H1 (cell line): ENCODE data around the gene SECISBP2L. TPM values are rescaled to one million over a fixed set of nuclear protein-coding genes. Genes with fewer than 3 reads are reported as not detected.

Experiments
- CTCF ChIA-PET: fragments of 300-600 bp; sonication (Branson Sonifier 250); formaldehyde crosslinking; loops from one replicate; lab custom pipeline; 2021; ENCODE audit not compliant: partially characterized antibody; lab: Charles Lee
- POLR2A ChIA-PET: fragments of 300-600 bp; sonication (Branson Sonifier 250); formaldehyde crosslinking; loops from one replicate; lab custom pipeline; 2021; ENCODE audit warnings: inconsistent platforms; ENCODE audit not compliant: partially characterized antibody; lab: Charles Lee
- DNase-seq, 2 experiments: peaks; one replicate each; pipeline versions ENCODE4 v3.0.0 to v3.0.0-alpha.2; 2010 to 2022; ENCODE audit warnings: low spot score in 2 of 2, low read depth in 1 of 2, mixed read lengths in 1 of 2
- FAIRE-seq: peaks from 2 replicates; lab custom pipeline; 2011; peaks lifted over from hg19 to GRCh38; lab: Jason Lieb, UNC
- H2AFZ ChIP-seq: 2 replicates; pipeline ENCODE4 v1.8.1; 2012; ENCODE audit warnings: low read length, inconsistent platforms
- H2AK5ac ChIP-seq: 2 replicates; pipeline ENCODE4 v1.6.1; 2013; ENCODE audit warnings: low read depth, low read length
- H2BK120ac ChIP-seq: replicated peaks from 2 replicates; pipeline ENCODE3; 2013; ENCODE audit warnings: low read depth, low read length, inconsistent platforms
- H2BK12ac ChIP-seq: 2 replicates; pipeline ENCODE4 v1.6.1; 2013; ENCODE audit warnings: low read depth, low read length
- H2BK15ac ChIP-seq: 2 replicates; pipeline ENCODE4 v1.6.1; 2013; ENCODE audit warnings: low read length
- H2BK20ac ChIP-seq: 2 replicates; pipeline ENCODE4 v1.6.1; 2013; ENCODE audit warnings: low read length
- H2BK5ac ChIP-seq: 2 replicates; pipeline ENCODE4 v1.6.1; 2013; ENCODE audit warnings: low read depth, low read length
- H3K14ac ChIP-seq: 2 replicates; pipeline ENCODE4 v1.6.1; 2013; ENCODE audit warnings: inconsistent platforms; ENCODE audit not compliant: insufficient read length
- H3K18ac ChIP-seq: 2 replicates; pipeline ENCODE4 v1.6.1; 2013; ENCODE audit warnings: low read length; ENCODE audit errors: extremely low read depth
- H3K23ac ChIP-seq: 2 replicates; pipeline ENCODE4 v1.6.1; 2013; ENCODE audit warnings: inconsistent platforms; ENCODE audit not compliant: insufficient read length
- H3K23me2 ChIP-seq: 2 replicates; pipeline ENCODE4 v1.6.1; 2013; ENCODE audit warnings: low read depth, low read length
- H3K27ac ChIP-seq: 2 replicates; pipeline ENCODE4 v1.6.1; 2011; ENCODE audit warnings: low read depth, low read length, inconsistent platforms
- H3K27me3 ChIP-seq, 4 experiments: replicated peaks in 1 of 4; 1 replicate in 1 of 4; 2 replicates in 3 of 4; pipeline versions ENCODE4 v1.6.1 to v1.8.1; 2011 to 2013; ENCODE audit warnings: low read length in 3 of 4, mild to moderate bottlenecking in 3 of 4, inconsistent platforms in 2 of 4, mixed read lengths in 2 of 4, moderate library complexity in 1 of 4; ENCODE audit not compliant: control insufficient read depth in 3 of 4, insufficient read depth in 3 of 4; ENCODE audit errors: extremely low read depth in 1 of 4
- H3K36me3 ChIP-seq, 4 experiments: 2 replicates each; pipeline versions ENCODE4 v1.6.1 to v1.8.1; 2011 to 2013; ENCODE audit warnings: mild to moderate bottlenecking in 4 of 4, low read length in 3 of 4, moderate library complexity in 2 of 4, control low read depth in 1 of 4, inconsistent platforms in 1 of 4; ENCODE audit not compliant: insufficient read depth in 4 of 4, control insufficient read depth in 2 of 4
- H3K4ac ChIP-seq: replicated peaks from 2 replicates; pipeline ENCODE3; 2013; ENCODE audit warnings: low read length, low read depth, mixed read lengths, inconsistent platforms; ENCODE audit not compliant: insufficient read length
- H3K4me1 ChIP-seq, 4 experiments: replicated peaks in 1 of 4; 1 replicate in 1 of 4; 2 replicates in 3 of 4; pipeline versions ENCODE4 v1.6.1 to v1.8.1; 2011 to 2013; ENCODE audit warnings: low read length in 3 of 4, inconsistent platforms in 2 of 4, mixed read lengths in 1 of 4; ENCODE audit not compliant: insufficient read depth in 4 of 4, control insufficient read depth in 3 of 4
- H3K4me2 ChIP-seq, 2 experiments: 2 replicates each; pipeline versions ENCODE4 v1.6.1 to v1.8.1; 2011 to 2013; ENCODE audit warnings: low read depth in 2 of 2, low read length in 2 of 2, control low read depth in 1 of 2, inconsistent platforms in 1 of 2, mild to moderate bottlenecking in 1 of 2; ENCODE audit not compliant: insufficient read depth in 1 of 2
- H3K4me3 ChIP-seq, 4 experiments: fragments of 200-600, 300-600 bp in 1 of 4; sonication (generic), shearing (Covaris generic), sonication (Bioruptor Twin) in 1 of 4; 2 replicates each; pipeline versions ENCODE4 v1.5.1 to v1.8.1; 2011 to 2016; ENCODE audit warnings: low read length in 4 of 4, low read depth in 3 of 4, control low read depth in 2 of 4, inconsistent platforms in 2 of 4, mild to moderate bottlenecking in 2 of 4, mixed read lengths in 1 of 4, moderate library complexity in 1 of 4; ENCODE audit not compliant: insufficient read depth in 2 of 4; ENCODE audit errors: extremely low read depth in 1 of 4
- H3K56ac ChIP-seq: replicated peaks from 2 replicates; pipeline ENCODE3; 2013; ENCODE audit warnings: low read depth, mild to moderate bottlenecking, mixed read lengths, low read length, inconsistent platforms; ENCODE audit not compliant: insufficient read length
- H3K79me1 ChIP-seq: 2 replicates; pipeline ENCODE4 v1.6.1; 2013; ENCODE audit warnings: low read depth, low read length, control low read depth
- H3K79me2 ChIP-seq, 2 experiments: 2 replicates each; pipeline versions ENCODE4 v1.6.1 to v1.8.1; 2012 to 2013; ENCODE audit warnings: low read length in 2 of 2, mild to moderate bottlenecking in 2 of 2, inconsistent platforms in 1 of 2; ENCODE audit not compliant: insufficient read depth in 2 of 2, control insufficient read depth in 1 of 2
- H3K9ac ChIP-seq, 4 experiments: replicated peaks in 1 of 4; 1 replicate in 1 of 4; 2 replicates in 3 of 4; pipeline versions ENCODE4 v1.6.1 to v1.8.1; 2011 to 2013; ENCODE audit warnings: low read depth in 3 of 4, low read length in 3 of 4, control low read depth in 2 of 4, mild to moderate bottlenecking in 2 of 4, moderate library complexity in 2 of 4, inconsistent platforms in 1 of 4; ENCODE audit errors: extremely low read depth in 1 of 4
- H3K9me3 ChIP-seq, 2 experiments: 2 replicates each; pipeline versions ENCODE4 v1.6.1 to v1.8.1; 2012 to 2013; ENCODE audit warnings: mild to moderate bottlenecking in 2 of 2, moderate library complexity in 2 of 2, control low read depth in 1 of 2, inconsistent platforms in 1 of 2, low read depth in 1 of 2, low read length in 1 of 2, mixed read lengths in 1 of 2; ENCODE audit not compliant: insufficient read depth in 2 of 2
- H4K20me1 ChIP-seq, 2 experiments: replicated peaks in 1 of 2; 2 replicates each; pipeline versions ENCODE3 to v1.8.1; 2011 to 2013; ENCODE audit warnings: inconsistent platforms in 2 of 2, low read length in 2 of 2, mild to moderate bottlenecking in 1 of 2; ENCODE audit not compliant: insufficient read depth in 2 of 2, control insufficient read depth in 1 of 2
- H4K5ac ChIP-seq: 2 replicates; pipeline ENCODE4 v1.6.1; 2013; ENCODE audit warnings: low read length, low read depth, mixed read lengths, inconsistent platforms; ENCODE audit not compliant: insufficient read length
- H4K8ac ChIP-seq: 2 replicates; pipeline ENCODE4 v1.8.0; 2013; ENCODE audit warnings: mild to moderate bottlenecking, moderate library complexity, low read length, inconsistent platforms; ENCODE audit not compliant: insufficient read depth; ENCODE audit errors: extremely low read depth
- H4K91ac ChIP-seq: replicated peaks from 2 replicates; pipeline ENCODE3; 2013; ENCODE audit warnings: low read length, mixed read lengths, inconsistent platforms; ENCODE audit not compliant: insufficient read length
- RAD21 ChIP-seq, 2 experiments: IDR thresholded peaks in 1 of 2; conservative IDR thresholded peaks in 1 of 2; 2 replicates each; pipeline ENCODE4 v1.6.1; 2011; ENCODE audit warnings: low read depth in 2 of 2, low read length in 2 of 2, improper control_type of control experiment in 1 of 2, inconsistent platforms in 1 of 2, mild to moderate bottlenecking in 1 of 2, moderate library complexity in 1 of 2
- TEAD4 ChIP-seq: IDR thresholded peaks from 2 replicates; pipeline ENCODE4 v1.6.1; 2012; ENCODE audit warnings: low read depth, low read length, inconsistent platforms, mixed read lengths
- WGBS, 2 experiments: shearing (Covaris generic) in 1 of 2; methylation state at CpG; one replicate each; pipeline versions ENCODE4 v1.1.6 to v1.1.7; 2013 to 2015; ENCODE audit warnings: low lambda C conversion rate in 2 of 2, mixed read lengths in 2 of 2, inconsistent platforms in 1 of 2, low coverage in 1 of 2, missing lambda C conversion rate in 1 of 2; ENCODE audit not compliant: insufficient replicate concordance in 2 of 2, insufficient coverage in 1 of 2, insufficient read length in 1 of 2; ENCODE audit errors: extremely low coverage in 1 of 2, missing lambda C conversion rate in 1 of 2; 5-methylcytosine and 5-hydroxymethylcytosine counted together
- polyA plus RNA-seq, 7 experiments: library from polyadenylated mRNA; depleted of rRNA in 3 of 7; stranded (reverse) in 5 of 7; unstranded in 2 of 7; fragments of >200 nt in 5 of 7; fragments of 200-250 nt in 2 of 7; gene quantifications; 1 replicate in 5 of 7; 2 replicates in 1 of 7; 4 replicates in 1 of 7; pipeline versions ENCODE4 v1.2.1 to v1.2.3, GENCODE V29; 2011 to 2013; ENCODE audit warnings: missing spikeins in 2 of 7, mixed read lengths in 2 of 7
- total RNA-seq: library from RNA; stranded (reverse); fragmentation: NEBNext Ultra II Directional; extraction: Animal tissue kit (Norgen Biotek cat#: 25700); gene quantifications from 2 replicates; pipeline ENCODE4 v1.2.1, GENCODE V29; 2021

The SECISBP2L gene
- total and polyA plus RNA-seq, 2 of the 8 experiments (the other 6 are each of a cell fraction or from before 2014, with no cell fraction given), result 7.6 to 22.8 TPM

DNA sequence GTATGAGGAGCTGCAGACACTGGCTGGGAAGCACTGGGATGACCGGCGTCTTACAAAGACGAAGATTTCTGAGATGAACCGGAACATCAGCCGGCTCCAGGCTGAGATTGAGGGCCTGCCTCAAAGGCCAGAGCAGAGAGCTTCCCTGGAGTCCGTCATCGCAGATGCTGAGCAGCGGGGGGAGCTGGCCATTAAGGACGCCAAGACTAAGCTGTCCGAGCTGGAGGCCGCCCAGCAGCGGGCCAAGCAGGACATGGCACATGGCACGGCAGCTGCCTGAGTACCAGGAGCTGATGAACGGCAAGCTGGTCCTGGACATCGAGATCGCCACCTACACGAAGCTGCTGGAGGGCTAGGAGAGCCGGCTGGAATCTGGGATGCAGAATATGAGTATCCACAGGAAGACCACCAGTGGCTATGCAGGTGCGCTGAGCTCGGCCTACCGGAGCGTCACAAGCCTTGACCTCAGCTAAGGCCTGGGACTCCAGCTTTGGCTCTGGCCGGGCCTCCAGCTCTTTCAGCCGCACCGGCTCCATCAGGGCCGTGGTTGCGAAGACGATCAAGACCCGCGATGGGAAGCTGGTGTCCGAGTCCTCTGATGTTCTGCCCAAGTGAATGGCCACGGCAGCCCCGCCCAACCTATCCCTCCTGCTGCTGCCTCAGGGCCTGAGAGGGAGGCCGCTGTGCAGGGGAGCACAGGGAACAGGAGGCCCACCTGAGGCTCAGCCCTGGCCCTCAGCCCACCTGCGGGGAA is 73.3 kb downstream of the SECISBP2L start:
- Histone ChIP-seq H3K23me2 (peaks cover 3% of the 10 kb centered on the region; the same call in 1 of the 2 replicates), H2BK15ac (no peak overlapping the region), H4K5ac (no peak overlapping the region), H4K8ac (no peak overlapping the region), H3K79me1 (no peaks in the 10 kb centered on the region), H4K91ac (no peak overlapping the region), H3K9ac (no peak overlapping the region), H2BK120ac (no peak overlapping the region), H3K18ac (no peak overlapping the region), H2AK5ac (no peak overlapping the region), H3K4ac (no peak overlapping the region), H3K4me3 (no peak overlapping the region), H3K27ac (no peak overlapping the region), H2BK12ac (no peak overlapping the region), H3K23ac (no peak overlapping the region), H3K4me2 (no peak overlapping the region), H3K9me3 (no peaks in the 10 kb centered on the region), H3K4me1 (peaks cover 5 to 18% (median 8%) of the 10 kb centered on the region in 4 experiments), H3K79me2 (no peaks in the 10 kb centered on the region), H3K56ac (no peak overlapping the region), H4K20me1 (no peaks in the 10 kb centered on the region), H3K27me3 (peaks cover 0 to 4% (median 0%) of the 10 kb centered on the region in 4 experiments; a peak in 1 of 7 replicates), H2BK5ac (no peak overlapping the region), H3K36me3 (no peaks in the 10 kb centered on the region), H2AFZ (no peak overlapping the region), H3K14ac (no peak overlapping the region), H2BK20ac (no peak overlapping the region)
- no peak for DNase-seq
- CTCF ChIA-PET, result interaction anchor here (0.5 to 4.2 kb wide), 9 partner anchors 19 to 173 kb away, joined by 3 to 23 read pairs (median 3); partner anchors contain the start of gene EID1
- TF ChIP-seq TEAD4 (no peak), RAD21 (IDR thresholded peaks at IDR 0.05 in 1 of 2, conservative IDR thresholded peaks at IDR 0.05 in 1 of 2; ENCODE audit: low read depth in 2 of 2, low read length in 2 of 2) (peak; percentile 4 to 11; a peak in 2 of 4 replicates)
- POLR2A ChIA-PET, result no interaction called here
- no peak for FAIRE-seq
- WGBS, 2 experiments, result 93% methylated on average over 35 of the region's 35 CpGs; no CpG with 5 or more reads in 1 of the 2 experiments
